ENCODE measurements around the gene NUMBL.

DNA sequence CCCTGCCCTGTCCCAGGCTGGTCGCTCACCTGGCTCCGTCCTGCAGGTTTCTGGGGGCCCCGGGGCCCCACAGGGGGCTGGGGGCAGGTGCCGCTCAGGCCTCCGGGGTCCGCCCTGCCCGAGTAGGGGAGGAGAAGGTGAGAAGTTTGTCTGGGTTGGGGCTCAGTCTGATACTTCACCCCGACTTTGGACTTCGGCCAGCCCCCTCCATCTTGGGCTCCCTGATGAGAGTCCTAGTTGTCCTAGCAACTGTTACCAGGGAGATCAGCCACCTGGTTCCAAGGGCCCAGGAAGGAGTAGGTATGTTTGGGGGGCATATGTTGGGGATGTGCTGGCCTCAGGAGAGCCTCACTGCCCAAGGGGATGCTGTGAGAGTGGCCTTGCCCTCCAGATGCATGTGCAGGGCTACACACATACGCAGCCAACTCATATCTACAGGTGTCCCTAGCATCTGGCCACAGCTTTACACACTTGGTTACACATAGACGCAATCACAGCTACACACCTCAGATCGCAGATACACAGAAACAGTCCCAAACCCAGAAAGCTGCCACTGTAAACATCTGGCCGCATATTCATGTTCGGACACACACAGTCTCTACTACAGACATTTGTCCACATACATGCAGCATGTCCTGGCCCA, 3.4 kb downstream of the NUMBL start:
- TF ChIP-seq, protein P1, sequence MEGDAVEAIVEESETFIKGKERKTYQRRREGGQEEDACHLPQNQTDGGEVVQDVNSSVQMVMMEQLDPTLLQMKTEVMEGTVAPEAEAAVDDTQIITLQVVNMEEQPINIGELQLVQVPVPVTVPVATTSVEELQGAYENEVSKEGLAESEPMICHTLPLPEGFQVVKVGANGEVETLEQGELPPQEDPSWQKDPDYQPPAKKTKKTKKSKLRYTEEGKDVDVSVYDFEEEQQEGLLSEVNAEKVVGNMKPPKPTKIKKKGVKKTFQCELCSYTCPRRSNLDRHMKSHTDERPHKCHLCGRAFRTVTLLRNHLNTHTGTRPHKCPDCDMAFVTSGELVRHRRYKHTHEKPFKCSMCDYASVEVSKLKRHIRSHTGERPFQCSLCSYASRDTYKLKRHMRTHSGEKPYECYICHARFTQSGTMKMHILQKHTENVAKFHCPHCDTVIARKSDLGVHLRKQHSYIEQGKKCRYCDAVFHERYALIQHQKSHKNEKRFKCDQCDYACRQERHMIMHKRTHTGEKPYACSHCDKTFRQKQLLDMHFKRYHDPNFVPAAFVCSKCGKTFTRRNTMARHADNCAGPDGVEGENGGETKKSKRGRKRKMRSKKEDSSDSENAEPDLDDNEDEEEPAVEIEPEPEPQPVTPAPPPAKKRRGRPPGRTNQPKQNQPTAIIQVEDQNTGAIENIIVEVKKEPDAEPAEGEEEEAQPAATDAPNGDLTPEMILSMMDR (IDR thresholded peaks at IDR 0.05 in 2 of 3, conservative IDR thresholded peaks at IDR 0.05 in 1 of 3; ENCODE audit: borderline replicate concordance in 1 of 3, insufficient read depth in 1 of 3, low read depth in 2 of 3, low read length in 2 of 3), result no peak
- TF ChIP-seq, protein P2, sequence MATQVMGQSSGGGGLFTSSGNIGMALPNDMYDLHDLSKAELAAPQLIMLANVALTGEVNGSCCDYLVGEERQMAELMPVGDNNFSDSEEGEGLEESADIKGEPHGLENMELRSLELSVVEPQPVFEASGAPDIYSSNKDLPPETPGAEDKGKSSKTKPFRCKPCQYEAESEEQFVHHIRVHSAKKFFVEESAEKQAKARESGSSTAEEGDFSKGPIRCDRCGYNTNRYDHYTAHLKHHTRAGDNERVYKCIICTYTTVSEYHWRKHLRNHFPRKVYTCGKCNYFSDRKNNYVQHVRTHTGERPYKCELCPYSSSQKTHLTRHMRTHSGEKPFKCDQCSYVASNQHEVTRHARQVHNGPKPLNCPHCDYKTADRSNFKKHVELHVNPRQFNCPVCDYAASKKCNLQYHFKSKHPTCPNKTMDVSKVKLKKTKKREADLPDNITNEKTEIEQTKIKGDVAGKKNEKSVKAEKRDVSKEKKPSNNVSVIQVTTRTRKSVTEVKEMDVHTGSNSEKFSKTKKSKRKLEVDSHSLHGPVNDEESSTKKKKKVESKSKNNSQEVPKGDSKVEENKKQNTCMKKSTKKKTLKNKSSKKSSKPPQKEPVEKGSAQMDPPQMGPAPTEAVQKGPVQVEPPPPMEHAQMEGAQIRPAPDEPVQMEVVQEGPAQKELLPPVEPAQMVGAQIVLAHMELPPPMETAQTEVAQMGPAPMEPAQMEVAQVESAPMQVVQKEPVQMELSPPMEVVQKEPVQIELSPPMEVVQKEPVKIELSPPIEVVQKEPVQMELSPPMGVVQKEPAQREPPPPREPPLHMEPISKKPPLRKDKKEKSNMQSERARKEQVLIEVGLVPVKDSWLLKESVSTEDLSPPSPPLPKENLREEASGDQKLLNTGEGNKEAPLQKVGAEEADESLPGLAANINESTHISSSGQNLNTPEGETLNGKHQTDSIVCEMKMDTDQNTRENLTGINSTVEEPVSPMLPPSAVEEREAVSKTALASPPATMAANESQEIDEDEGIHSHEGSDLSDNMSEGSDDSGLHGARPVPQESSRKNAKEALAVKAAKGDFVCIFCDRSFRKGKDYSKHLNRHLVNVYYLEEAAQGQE (IDR thresholded peaks at IDR 0.05; ENCODE audit: low read depth), result no peak
- TF ChIP-seq, protein P3, sequence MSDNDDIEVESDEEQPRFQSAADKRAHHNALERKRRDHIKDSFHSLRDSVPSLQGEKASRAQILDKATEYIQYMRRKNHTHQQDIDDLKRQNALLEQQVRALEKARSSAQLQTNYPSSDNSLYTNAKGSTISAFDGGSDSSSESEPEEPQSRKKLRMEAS (IDR thresholded peaks at IDR 0.05), result no peak
- TF ChIP-seq POLR2AphosphoS5 (IDR thresholded peaks at IDR 0.05; ENCODE audit: low read depth, low read length) (no peak), EGR1 (IDR thresholded peaks at IDR 0.05; ENCODE audit: low read depth) (no peak), EZH2phosphoT487 (IDR thresholded peaks at IDR 0.05; ENCODE audit: borderline replicate concordance) (no peak), POLR2A (IDR thresholded peaks at IDR 0.05; ENCODE audit: borderline replicate concordance, extremely low read depth, insufficient read depth, insufficient read length) (no peak), ZNF274 (IDR thresholded peaks at IDR 0.05; ENCODE audit: low read depth, low read length) (no peak), YY1 (IDR thresholded peaks at IDR 0.05; ENCODE audit: extremely low read depth, insufficient replicate concordance, low read depth, low read length) (no peak), RAD21 (IDR thresholded peaks at IDR 0.05; ENCODE audit: low read depth) (no peak), SIN3A (IDR thresholded peaks at IDR 0.05; ENCODE audit: low read depth) (no peak), EZH2 (IDR thresholded peaks at IDR 0.05) (no peak)
- TF ChIP-seq, protein P4, sequence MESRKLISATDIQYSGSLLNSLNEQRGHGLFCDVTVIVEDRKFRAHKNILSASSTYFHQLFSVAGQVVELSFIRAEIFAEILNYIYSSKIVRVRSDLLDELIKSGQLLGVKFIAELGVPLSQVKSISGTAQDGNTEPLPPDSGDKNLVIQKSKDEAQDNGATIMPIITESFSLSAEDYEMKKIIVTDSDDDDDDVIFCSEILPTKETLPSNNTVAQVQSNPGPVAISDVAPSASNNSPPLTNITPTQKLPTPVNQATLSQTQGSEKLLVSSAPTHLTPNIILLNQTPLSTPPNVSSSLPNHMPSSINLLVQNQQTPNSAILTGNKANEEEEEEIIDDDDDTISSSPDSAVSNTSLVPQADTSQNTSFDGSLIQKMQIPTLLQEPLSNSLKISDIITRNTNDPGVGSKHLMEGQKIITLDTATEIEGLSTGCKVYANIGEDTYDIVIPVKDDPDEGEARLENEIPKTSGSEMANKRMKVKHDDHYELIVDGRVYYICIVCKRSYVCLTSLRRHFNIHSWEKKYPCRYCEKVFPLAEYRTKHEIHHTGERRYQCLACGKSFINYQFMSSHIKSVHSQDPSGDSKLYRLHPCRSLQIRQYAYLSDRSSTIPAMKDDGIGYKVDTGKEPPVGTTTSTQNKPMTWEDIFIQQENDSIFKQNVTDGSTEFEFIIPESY (IDR thresholded peaks at IDR 0.05; ENCODE audit: extremely low read depth, insufficient replicate concordance, low read length), result no peak

Data from HCT116 (cell line).